GM13977 (cell line): ENCODE results near the gene AMIGO1.

Experiments
- DNase-seq: peaks from one replicate; pipeline ENCODE4 v3.0.0; 2012; ENCODE audit warnings: low spot score
- CTCF ChIP-seq: IDR thresholded peaks from 2 replicates; pipeline ENCODE4 v1.5.1; 2012; ENCODE audit warnings: mild to moderate bottlenecking, control low read depth; ENCODE audit not compliant: insufficient read depth; ENCODE audit errors: extremely low read depth, missing control alignments
- in situ Hi-C: fragments of 300-500 bp; cut with MboI; formaldehyde crosslinking; loops from one replicate; pipeline ENCODE4 v1.12.0; 2022; ENCODE audit warnings: low sequenced_read_pairs, low pct_unique_long_range_greater_than_20kb, mixed read lengths, inconsistent platforms; ENCODE audit not compliant: unreplicated experiment

Gene AMIGO1

GRCh38 chr1:109538827-109539555 lies 29.5 kb upstream of the AMIGO1 start:
- DNase-seq, result no peak
- in situ Hi-C loops, result loop anchor here (10.0 to 25.0 kb wide), 2 partner anchors 274 to 448 kb away; partner anchors contain the start of gene AHCYL1
- no peak for TF ChIP-seq CTCF

DNA sequence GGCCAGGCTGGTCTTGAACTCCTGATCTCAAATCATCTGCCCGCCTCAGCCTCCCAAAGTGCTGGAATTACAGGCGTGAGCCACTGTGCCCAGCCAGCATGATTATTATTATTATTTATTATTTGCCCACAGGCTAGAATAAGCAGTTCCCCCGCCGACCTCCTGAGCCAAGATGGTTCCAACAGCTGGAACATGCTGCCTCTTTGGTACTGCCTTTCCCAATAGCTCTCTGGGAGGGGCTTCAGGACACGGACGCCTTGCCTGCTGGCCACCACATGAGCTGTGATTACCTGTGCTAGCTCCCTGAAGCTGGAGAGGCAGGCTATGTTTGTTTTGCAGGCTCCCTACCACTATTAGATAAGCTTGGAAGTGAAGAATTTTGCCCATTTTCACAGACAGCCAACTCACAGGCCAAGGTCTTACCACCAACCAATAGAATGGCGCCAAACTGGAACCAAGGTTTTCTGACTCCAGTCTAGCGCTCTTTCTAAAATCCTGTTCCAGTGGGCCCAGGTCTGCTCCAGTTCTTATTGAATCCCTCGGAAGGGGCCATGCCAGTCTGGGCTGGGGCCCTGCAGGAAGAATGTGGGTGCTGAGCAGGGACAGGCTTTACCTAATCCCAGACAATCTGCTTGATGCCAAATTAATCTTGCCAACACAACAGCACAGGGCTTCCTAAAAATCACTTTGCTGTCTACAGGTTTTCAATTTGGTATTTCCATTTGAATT lies 28.1 kb upstream of the AMIGO1 start:
- in situ Hi-C loops, result loop anchor here (10.0 to 25.0 kb wide), 2 partner anchors 273 to 450 kb away; partner anchors contain the start of gene AHCYL1
- DNase-seq, result no peak
- TF ChIP-seq CTCF, result no peak

- no peak for TF ChIP-seq CTCF
- in situ Hi-C loops, result loop anchor here (10.0 to 25.0 kb wide), 2 partner anchors 271 to 451 kb away; partner anchors contain the start of gene AHCYL1
- no peak for DNase-seq
Observed at GRCh38 chr1:109535971-109536491, 26.5 kb upstream of the AMIGO1 start.

DNA sequence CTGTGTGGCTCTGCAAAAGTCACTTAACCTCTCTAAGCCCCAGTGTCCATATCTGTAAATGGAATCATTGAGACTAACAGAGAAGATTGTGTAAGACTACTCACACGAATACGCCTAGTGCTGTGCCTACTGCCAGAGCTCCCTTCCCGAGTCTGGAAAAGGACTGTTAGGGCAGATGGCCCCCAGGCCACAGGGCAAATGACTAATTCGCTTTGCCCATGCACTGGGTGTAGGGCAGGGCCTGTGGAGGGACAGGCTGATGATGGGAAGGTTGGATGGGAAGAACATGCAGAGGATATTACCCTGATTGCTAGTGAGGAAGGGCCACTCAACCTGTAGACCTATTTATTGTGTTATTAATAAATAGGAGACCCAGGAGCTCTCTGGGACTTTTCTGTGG lies 26.0 kb upstream of the AMIGO1 start:
- DNase-seq, result no peak
- TF ChIP-seq CTCF, result no peak
- in situ Hi-C loops, result loop anchor here (10.0 to 25.0 kb wide), 2 partner anchors 271 to 452 kb away; partner anchors contain the start of gene AHCYL1

DNA sequence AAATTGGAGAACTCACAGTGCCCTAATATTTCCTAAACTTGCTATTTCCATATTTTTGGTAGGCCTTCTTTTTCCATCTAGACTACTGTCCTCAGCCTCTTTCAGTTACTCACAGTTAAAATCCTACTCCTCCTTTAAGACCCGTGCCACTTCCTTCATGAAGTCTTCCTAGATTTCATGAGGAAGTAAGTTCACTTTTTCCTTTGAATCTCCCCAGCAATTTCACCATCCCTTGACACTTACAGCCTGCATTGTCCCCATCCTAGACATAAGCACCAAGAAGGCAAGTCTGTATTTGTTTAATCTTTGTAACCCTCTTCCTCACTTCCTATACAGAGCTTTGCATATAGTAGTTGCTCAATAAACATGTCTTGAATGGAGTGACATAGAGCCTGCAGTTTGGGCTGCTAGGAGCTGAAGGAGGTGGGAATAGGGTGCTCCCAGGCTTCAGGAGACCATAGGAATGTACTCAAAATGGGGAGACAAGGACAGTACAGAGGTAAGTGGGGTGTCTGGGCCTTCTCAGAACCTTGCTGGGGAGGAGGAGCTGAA lies 24.9 kb upstream of the AMIGO1 start:
- in situ Hi-C loops, result loop anchor here (5.0 to 25.0 kb wide), 3 partner anchors 42 to 453 kb away; partner anchors contain the start of genes AHCYL1 and CYB561D1
- no peak for DNase-seq
- TF ChIP-seq CTCF, result no peak

GRCh38 chr1:109532365-109533136 lies 23.0 kb upstream of the AMIGO1 start:
- peak; percentile 84 for DNase-seq
- peak; percentile 98 for TF ChIP-seq CTCF
- in situ Hi-C loops, result loop anchor here (5.0 to 25.0 kb wide), 3 partner anchors 40 to 455 kb away; partner anchors contain the start of genes AHCYL1 and CYB561D1
